HepG2 (cell line): ENCODE measurements around the gene PBLD. TPM values are rescaled to one million over a fixed set of nuclear protein-coding genes. Genes with fewer than 3 reads are reported as not detected.

Experiments used
- ARNT2 ChIP-seq: sonication (generic); formaldehyde crosslinking; IDR thresholded peaks from 2 replicates; pipeline ENCODE4 v1.8.0; 2022; ENCODE audit warnings: mild to moderate bottlenecking, low read depth, missing genetic modification reagents, moderate library complexity
- KDM1A ChIP-seq: IDR thresholded peaks from 2 replicates; pipeline ENCODE4 v1.6.1; 2016; ENCODE audit warnings: missing compliant biosample characterization
- KLF12 ChIP-seq: sonication (generic); formaldehyde crosslinking; IDR thresholded peaks from 2 replicates; pipeline ENCODE4 v1.4.0; 2020; ENCODE audit warnings: missing genetic modification reagents, borderline replicate concordance
- NFATC3 ChIP-seq: sonication (generic); formaldehyde crosslinking; IDR thresholded peaks from 2 replicates; pipeline ENCODE4 v1.5.1; 2020; ENCODE audit warnings: mild to moderate bottlenecking, missing genetic modification reagents
- ZNF232 ChIP-seq: sonication (generic); formaldehyde crosslinking; IDR thresholded peaks from 2 replicates; pipeline ENCODE4 v1.4.0; 2020; ENCODE audit warnings: missing genetic modification reagents, borderline replicate concordance
- ZNF350 ChIP-seq: sonication (generic); formaldehyde crosslinking; IDR thresholded peaks from 2 replicates; pipeline ENCODE4 v1.4.0; 2020; ENCODE audit warnings: mild to moderate bottlenecking, low read depth, missing genetic modification reagents, borderline replicate concordance
- ZNF501 ChIP-seq: sonication (generic); formaldehyde crosslinking; IDR thresholded peaks from 2 replicates; pipeline ENCODE4 v1.5.1; 2020; ENCODE audit warnings: mild to moderate bottlenecking, moderate library complexity, missing genetic modification reagents
- ZNF564 ChIP-seq: sonication (generic); formaldehyde crosslinking; IDR thresholded peaks from 2 replicates; pipeline ENCODE4 v1.8.1; 2023; ENCODE audit warnings: mild to moderate bottlenecking, missing genetic modification reagents
- ZNF724P ChIP-seq: sonication (generic); formaldehyde crosslinking; IDR thresholded peaks from 2 replicates; pipeline ENCODE4 v1.8.0; 2022; ENCODE audit warnings: missing genetic modification reagents, borderline replicate concordance
- polyA plus RNA-seq, 8 experiments: library from polyadenylated mRNA; depleted of rRNA in 3 of 8; stranded (reverse) in 7 of 8; unstranded in 1 of 8; fragments of >200 nt; fragmentation: Illumina TruSeq in 4 of 8; extraction: Trizol in 4 of 8; gene quantifications; 2 replicates each; pipeline versions ENCODE4 v1.2.1 to v1.2.3, GENCODE V29; 2011 to 2016; ENCODE audit warnings: low read depth in 4 of 8, missing spikeins in 1 of 8, mixed read lengths in 1 of 8; ENCODE audit not compliant: insufficient read depth in 1 of 8
- total RNA-seq, 5 experiments: library from RNA; depleted of rRNA; stranded (reverse); fragments of >200 nt; fragmentation: Illumina TruSeq; extraction: Trizol; gene quantifications; 2 replicates each; pipeline ENCODE4 v1.2.3, GENCODE V29; 2016; ENCODE audit warnings: low read depth in 1 of 5
- TF ChIP-seq, protein P1 (sequence below): sonication (generic); formaldehyde crosslinking; IDR thresholded peaks from 2 replicates; pipeline ENCODE4 v1.5.0; 2020; ENCODE audit warnings: missing genetic modification reagents
- TF ChIP-seq, protein P2 (sequence below): sonication (generic); formaldehyde crosslinking; conservative IDR thresholded peaks from 2 replicates; pipeline ENCODE4 v1.4.0; 2020; ENCODE audit warnings: mild to moderate bottlenecking, missing genetic modification reagents, moderate library complexity
- TF ChIP-seq, protein P3 (sequence below), 2 experiments: sonication (generic) in 1 of 2; formaldehyde crosslinking in 1 of 2; IDR thresholded peaks; 2 replicates each; pipeline versions ENCODE4 v1.4.0 to v1.6.1; 2016 to 2020; ENCODE audit warnings: borderline replicate concordance in 1 of 2, low read depth in 1 of 2, mild to moderate bottlenecking in 1 of 2, missing genetic modification reagents in 1 of 2
- TF ChIP-seq, protein P4 (sequence below): sonication (generic); formaldehyde crosslinking; IDR thresholded peaks from 2 replicates; pipeline ENCODE4 v1.4.0; 2020; ENCODE audit warnings: missing genetic modification reagents

The PBLD gene
- total and polyA plus RNA-seq, 2 of the 13 experiments (the other 11 are each of a cell fraction or from before 2014, with no cell fraction given) = 0.42 to 3.1 TPM

DNA sequence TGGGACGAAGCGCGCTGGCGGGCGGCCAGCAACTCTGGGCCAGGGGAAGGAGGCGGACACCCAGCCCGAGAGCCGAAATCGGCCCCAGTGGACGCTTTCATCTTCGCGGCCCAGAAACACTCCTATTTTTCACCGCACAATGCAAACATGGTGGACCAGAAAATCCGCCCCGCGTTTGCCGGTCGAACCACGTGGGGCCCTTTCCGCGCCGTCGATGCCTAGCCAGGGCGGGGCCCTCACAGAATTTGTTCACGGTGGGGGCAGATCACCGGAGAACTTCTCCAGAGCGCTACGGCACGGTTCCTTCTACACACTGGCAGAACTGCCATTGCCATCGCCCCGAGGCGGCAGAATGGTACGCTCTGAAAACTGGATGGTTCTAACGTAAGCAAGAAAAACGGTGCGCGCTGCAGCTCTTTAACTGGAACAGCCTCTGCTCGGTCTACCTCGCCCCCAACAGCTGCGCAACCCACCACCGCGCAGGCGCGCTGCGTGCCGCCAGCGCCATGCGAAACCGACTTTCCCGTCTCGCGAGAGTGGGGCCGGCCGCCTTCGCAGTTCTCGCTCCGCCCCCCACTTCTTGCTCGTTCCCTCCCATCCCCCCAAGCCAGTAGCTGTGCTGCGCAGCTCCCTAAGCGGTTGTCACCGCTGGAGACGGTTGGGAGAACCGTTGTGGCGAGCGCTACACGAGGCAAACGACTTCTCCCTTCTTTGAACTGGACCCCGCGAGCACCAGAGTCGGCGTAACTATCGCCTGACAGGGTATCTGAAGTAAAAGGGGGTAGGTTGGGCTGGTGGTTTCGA is 1.1 kb downstream of the PBLD start, which contains the start of gene HNRNPH3 (continued):
- TF ChIP-seq ZNF350 (CRISPR knock-in tag) = peak; percentile 88
- TF ChIP-seq NFATC3 (CRISPR knock-in tag) = peak; percentile 88
- TF ChIP-seq, protein P1, sequence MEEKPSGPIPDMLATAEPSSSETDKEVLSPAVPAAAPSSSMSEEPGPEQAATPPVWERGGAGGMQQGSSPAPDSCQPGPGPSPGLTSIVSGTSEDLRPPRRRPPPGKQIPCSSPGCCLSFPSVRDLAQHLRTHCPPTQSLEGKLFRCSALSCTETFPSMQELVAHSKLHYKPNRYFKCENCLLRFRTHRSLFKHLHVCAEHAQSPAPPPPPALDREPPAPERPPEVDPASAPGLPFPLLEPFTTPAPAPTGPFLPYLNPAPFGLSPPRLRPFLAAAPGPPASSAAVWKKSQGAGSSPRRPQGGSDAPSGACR (CRISPR knock-in tag) = no peak; the same call in 1 of the 2 replicates
- peak; percentile 71; the same call in 1 of the 2 replicates for TF ChIP-seq ZNF724P (CRISPR knock-in tag)
- TF ChIP-seq, protein P2, sequence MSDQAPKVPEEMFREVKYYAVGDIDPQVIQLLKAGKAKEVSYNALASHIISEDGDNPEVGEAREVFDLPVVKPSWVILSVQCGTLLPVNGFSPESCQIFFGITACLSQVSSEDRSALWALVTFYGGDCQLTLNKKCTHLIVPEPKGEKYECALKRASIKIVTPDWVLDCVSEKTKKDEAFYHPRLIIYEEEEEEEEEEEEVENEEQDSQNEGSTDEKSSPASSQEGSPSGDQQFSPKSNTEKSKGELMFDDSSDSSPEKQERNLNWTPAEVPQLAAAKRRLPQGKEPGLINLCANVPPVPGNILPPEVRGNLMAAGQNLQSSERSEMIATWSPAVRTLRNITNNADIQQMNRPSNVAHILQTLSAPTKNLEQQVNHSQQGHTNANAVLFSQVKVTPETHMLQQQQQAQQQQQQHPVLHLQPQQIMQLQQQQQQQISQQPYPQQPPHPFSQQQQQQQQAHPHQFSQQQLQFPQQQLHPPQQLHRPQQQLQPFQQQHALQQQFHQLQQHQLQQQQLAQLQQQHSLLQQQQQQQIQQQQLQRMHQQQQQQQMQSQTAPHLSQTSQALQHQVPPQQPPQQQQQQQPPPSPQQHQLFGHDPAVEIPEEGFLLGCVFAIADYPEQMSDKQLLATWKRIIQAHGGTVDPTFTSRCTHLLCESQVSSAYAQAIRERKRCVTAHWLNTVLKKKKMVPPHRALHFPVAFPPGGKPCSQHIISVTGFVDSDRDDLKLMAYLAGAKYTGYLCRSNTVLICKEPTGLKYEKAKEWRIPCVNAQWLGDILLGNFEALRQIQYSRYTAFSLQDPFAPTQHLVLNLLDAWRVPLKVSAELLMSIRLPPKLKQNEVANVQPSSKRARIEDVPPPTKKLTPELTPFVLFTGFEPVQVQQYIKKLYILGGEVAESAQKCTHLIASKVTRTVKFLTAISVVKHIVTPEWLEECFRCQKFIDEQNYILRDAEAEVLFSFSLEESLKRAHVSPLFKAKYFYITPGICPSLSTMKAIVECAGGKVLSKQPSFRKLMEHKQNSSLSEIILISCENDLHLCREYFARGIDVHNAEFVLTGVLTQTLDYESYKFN (CRISPR knock-in tag) = peak; percentile 59
- TF ChIP-seq KLF12 = peak; percentile 83; the same call in 1 of the 2 replicates
- TF ChIP-seq, protein P3, sequence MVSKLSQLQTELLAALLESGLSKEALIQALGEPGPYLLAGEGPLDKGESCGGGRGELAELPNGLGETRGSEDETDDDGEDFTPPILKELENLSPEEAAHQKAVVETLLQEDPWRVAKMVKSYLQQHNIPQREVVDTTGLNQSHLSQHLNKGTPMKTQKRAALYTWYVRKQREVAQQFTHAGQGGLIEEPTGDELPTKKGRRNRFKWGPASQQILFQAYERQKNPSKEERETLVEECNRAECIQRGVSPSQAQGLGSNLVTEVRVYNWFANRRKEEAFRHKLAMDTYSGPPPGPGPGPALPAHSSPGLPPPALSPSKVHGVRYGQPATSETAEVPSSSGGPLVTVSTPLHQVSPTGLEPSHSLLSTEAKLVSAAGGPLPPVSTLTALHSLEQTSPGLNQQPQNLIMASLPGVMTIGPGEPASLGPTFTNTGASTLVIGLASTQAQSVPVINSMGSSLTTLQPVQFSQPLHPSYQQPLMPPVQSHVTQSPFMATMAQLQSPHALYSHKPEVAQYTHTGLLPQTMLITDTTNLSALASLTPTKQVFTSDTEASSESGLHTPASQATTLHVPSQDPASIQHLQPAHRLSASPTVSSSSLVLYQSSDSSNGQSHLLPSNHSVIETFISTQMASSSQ (IDR thresholded peaks at IDR 0.05; ENCODE audit: low read depth) = no peak
- TF ChIP-seq, protein P3 (CRISPR knock-in tag; IDR thresholded peaks at IDR 0.05; ENCODE audit: borderline replicate concordance) = peak; percentile 82; the same call in 1 of the 2 replicates
- no peak for TF ChIP-seq KDM1A (CRISPR knock-in tag)
- TF ChIP-seq ZNF232 (CRISPR knock-in tag) = peak; percentile 86
- TF ChIP-seq, protein P4, sequence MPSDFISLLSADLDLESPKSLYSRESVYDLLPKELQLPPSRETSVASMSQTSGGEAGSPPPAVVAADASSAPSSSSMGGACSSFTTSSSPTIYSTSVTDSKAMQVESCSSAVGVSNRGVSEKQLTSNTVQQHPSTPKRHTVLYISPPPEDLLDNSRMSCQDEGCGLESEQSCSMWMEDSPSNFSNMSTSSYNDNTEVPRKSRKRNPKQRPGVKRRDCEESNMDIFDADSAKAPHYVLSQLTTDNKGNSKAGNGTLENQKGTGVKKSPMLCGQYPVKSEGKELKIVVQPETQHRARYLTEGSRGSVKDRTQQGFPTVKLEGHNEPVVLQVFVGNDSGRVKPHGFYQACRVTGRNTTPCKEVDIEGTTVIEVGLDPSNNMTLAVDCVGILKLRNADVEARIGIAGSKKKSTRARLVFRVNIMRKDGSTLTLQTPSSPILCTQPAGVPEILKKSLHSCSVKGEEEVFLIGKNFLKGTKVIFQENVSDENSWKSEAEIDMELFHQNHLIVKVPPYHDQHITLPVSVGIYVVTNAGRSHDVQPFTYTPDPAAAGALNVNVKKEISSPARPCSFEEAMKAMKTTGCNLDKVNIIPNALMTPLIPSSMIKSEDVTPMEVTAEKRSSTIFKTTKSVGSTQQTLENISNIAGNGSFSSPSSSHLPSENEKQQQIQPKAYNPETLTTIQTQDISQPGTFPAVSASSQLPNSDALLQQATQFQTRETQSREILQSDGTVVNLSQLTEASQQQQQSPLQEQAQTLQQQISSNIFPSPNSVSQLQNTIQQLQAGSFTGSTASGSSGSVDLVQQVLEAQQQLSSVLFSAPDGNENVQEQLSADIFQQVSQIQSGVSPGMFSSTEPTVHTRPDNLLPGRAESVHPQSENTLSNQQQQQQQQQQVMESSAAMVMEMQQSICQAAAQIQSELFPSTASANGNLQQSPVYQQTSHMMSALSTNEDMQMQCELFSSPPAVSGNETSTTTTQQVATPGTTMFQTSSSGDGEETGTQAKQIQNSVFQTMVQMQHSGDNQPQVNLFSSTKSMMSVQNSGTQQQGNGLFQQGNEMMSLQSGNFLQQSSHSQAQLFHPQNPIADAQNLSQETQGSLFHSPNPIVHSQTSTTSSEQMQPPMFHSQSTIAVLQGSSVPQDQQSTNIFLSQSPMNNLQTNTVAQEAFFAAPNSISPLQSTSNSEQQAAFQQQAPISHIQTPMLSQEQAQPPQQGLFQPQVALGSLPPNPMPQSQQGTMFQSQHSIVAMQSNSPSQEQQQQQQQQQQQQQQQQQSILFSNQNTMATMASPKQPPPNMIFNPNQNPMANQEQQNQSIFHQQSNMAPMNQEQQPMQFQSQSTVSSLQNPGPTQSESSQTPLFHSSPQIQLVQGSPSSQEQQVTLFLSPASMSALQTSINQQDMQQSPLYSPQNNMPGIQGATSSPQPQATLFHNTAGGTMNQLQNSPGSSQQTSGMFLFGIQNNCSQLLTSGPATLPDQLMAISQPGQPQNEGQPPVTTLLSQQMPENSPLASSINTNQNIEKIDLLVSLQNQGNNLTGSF (CRISPR knock-in tag) = peak; percentile 68
- peak; percentile 82 for TF ChIP-seq ZNF564
- TF ChIP-seq ARNT2 (CRISPR knock-in tag) = peak; percentile 99
- peak; percentile 86 for TF ChIP-seq ZNF501 (CRISPR knock-in tag)
